Endodermal cell (in vitro differentiated cells): ENCODE measurements around the gene NFE2L3. TPM values are rescaled to one million over a fixed set of nuclear protein-coding genes. Genes with fewer than 3 reads are reported as not detected.
A peak's percentile ranks its signal among the peaks of the same experiment; 100 is the strongest.

ENCODE experiments used
- DNase-seq: peaks from one replicate; pipeline ENCODE4 v3.0.0-alpha.2; 2017
- H3K27ac ChIP-seq: 2 replicates; pipeline ENCODE4 v1.5.1; 2013; ENCODE audit warnings: mild to moderate bottlenecking, low read depth, low read length, moderate library complexity
- H3K27me3 ChIP-seq: 2 replicates; pipeline ENCODE4 v1.6.1; 2013; ENCODE audit warnings: mild to moderate bottlenecking, low read length, moderate library complexity; ENCODE audit not compliant: insufficient read depth, control insufficient read depth, poor library complexity, severe bottlenecking
- H3K36me3 ChIP-seq: 2 replicates; pipeline ENCODE4 v1.7.0; 2013; ENCODE audit warnings: mild to moderate bottlenecking, low read length, moderate library complexity; ENCODE audit not compliant: control insufficient read depth, insufficient read depth
- H3K4me1 ChIP-seq: one replicate; pipeline ENCODE4 v1.7.0; 2013; ENCODE audit warnings: low read length; ENCODE audit not compliant: control insufficient read depth, insufficient read depth
- H3K4me3 ChIP-seq: 2 replicates; pipeline ENCODE4 v1.5.1; 2013; ENCODE audit warnings: mild to moderate bottlenecking, low read length, moderate library complexity
- H3K9ac ChIP-seq: 2 replicates; pipeline ENCODE4 v1.6.1; 2013; ENCODE audit warnings: mild to moderate bottlenecking, low read length, moderate library complexity; ENCODE audit not compliant: poor library complexity, severe bottlenecking; ENCODE audit errors: extremely low read depth
- H3K9me3 ChIP-seq: 2 replicates; pipeline ENCODE4 v1.6.1; 2013; ENCODE audit warnings: mild to moderate bottlenecking, low read length, moderate library complexity; ENCODE audit not compliant: control insufficient read depth
- H3K27ac Mint-ChIP-seq: 2 replicates; pipeline ENCODE4 v1.8.0; 2020; ENCODE audit warnings: mixed read lengths
- H3K27me3 Mint-ChIP-seq: 2 replicates; pipeline ENCODE4 v1.8.0; 2021; ENCODE audit warnings: mild to moderate bottlenecking, mixed read lengths; ENCODE audit not compliant: insufficient read depth
- H3K36me3 Mint-ChIP-seq: 2 replicates; pipeline ENCODE4 v1.8.0; 2020; ENCODE audit warnings: low read depth, mixed read lengths
- H3K4me1 Mint-ChIP-seq: 2 replicates; pipeline ENCODE4 v1.8.0; 2020; ENCODE audit warnings: mixed read lengths
- H3K4me3 Mint-ChIP-seq: 2 replicates; pipeline ENCODE4 v1.8.0; 2020; ENCODE audit warnings: mild to moderate bottlenecking, moderate library complexity, mixed read lengths
- H3K9me3 Mint-ChIP-seq: 2 replicates; pipeline ENCODE4 v1.8.0; 2020; ENCODE audit warnings: mild to moderate bottlenecking, mixed read lengths
- WGBS, 2 experiments: methylation state at CpG; one replicate each; pipeline versions ENCODE4 v1.1.5 to v1.1.7; 2013; ENCODE audit warnings: missing lambda C conversion rate in 2 of 2, mixed read lengths in 1 of 2; ENCODE audit not compliant: insufficient coverage in 1 of 2, insufficient read length in 1 of 2; 5-methylcytosine and 5-hydroxymethylcytosine counted together
- long read RNA-seq, 4 experiments: library from polyadenylated mRNA in 2 of 4; library from RNA in 1 of 4; library from capped mRNA in 1 of 4; stranded (forward) in 3 of 4; unstranded in 1 of 4; transcript quantifications; one replicate each; pipeline ENCODE4 v2.0.0, GENCODE V29; 2020 to 2021; ENCODE audit warnings: inconsistent platforms in 1 of 4
- polyA plus RNA-seq, 2 experiments: library from polyadenylated mRNA; stranded (reverse); fragments of 50-300 nt; gene quantifications; one replicate each; pipeline ENCODE4 v1.2.3, GENCODE V29; 2013
- total RNA-seq, 2 donors: library from RNA; stranded (reverse); fragmentation: NEBNext Ultra II Directional in 1 of 2; extraction: Animal tissue kit (Norgen Biotek cat#: 25700) in 1 of 2; gene quantifications; 2 replicates in 1 of 2; 3 replicates in 1 of 2; pipeline ENCODE4 v1.2.1, GENCODE V29; 2021
- TF ChIP-seq, protein P1 (sequence below): fragments of 200-600 bp; sonication (generic); conservative IDR thresholded peaks from 2 replicates; pipeline ENCODE4 v1.5.0; 2021; ENCODE audit warnings: antibody characterized with exemption, mild to moderate bottlenecking

NFE2L3 gene, protein sequence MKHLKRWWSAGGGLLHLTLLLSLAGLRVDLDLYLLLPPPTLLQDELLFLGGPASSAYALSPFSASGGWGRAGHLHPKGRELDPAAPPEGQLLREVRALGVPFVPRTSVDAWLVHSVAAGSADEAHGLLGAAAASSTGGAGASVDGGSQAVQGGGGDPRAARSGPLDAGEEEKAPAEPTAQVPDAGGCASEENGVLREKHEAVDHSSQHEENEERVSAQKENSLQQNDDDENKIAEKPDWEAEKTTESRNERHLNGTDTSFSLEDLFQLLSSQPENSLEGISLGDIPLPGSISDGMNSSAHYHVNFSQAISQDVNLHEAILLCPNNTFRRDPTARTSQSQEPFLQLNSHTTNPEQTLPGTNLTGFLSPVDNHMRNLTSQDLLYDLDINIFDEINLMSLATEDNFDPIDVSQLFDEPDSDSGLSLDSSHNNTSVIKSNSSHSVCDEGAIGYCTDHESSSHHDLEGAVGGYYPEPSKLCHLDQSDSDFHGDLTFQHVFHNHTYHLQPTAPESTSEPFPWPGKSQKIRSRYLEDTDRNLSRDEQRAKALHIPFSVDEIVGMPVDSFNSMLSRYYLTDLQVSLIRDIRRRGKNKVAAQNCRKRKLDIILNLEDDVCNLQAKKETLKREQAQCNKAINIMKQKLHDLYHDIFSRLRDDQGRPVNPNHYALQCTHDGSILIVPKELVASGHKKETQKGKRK
- total RNA-seq: 10 to 100 TPM; 20.2 to 48.4 TPM
- polyA plus RNA-seq (2013, experiment 1 of 2): 14.4 TPM
- polyA plus RNA-seq (2013, experiment 2 of 2): 11.3 TPM
- long read RNA-seq, experiment 1, transcript NFE2L3-201 (4 exons, 3,686 nt): major isoform, 12 of 17 reads
- long read RNA-seq, experiment 1, partial matches to known transcripts: 1 of 17 reads
- long read RNA-seq, experiment 1, other reads (novel, unspliced or antisense): 0 of 17 reads
- long read RNA-seq, experiment 2, transcript NFE2L3-201 (4 exons, 3,686 nt): major isoform, 71 of 78 reads
- long read RNA-seq, experiment 2, partial matches to known transcripts: 4 of 78 reads
- long read RNA-seq, experiment 2, other reads (novel, unspliced or antisense): 3 of 78 reads
- long read RNA-seq, experiment 3, partial matches to known transcripts: 3 of 6 reads
- long read RNA-seq, experiment 3, other reads (novel, unspliced or antisense): 0 of 6 reads
- long read RNA-seq, experiment 4: 0 reads

- Histone ChIP-seq H3K9ac (peak within 1 kb of the TSS; percentile 21), H3K9me3 (no peaks in the 10 kb centered on the region), H3K36me3 (no peaks in the 10 kb centered on the region), H3K4me3 (peak within 1 kb of the TSS; percentile 86), H3K27ac (no peak within 1 kb of the TSS), H3K4me1 (peaks cover 9% of the 10 kb centered on the region), H3K27me3 (no peaks in the 10 kb centered on the region)
- peaks cover 12% of the 10 kb centered on the region for H3K9me3 Mint-ChIP-seq
- 0 to 1% methylated on average over 8 to 95 of the region's 95 CpGs for WGBS, 2 experiments
- peaks cover 8% of the 10 kb centered on the region for H3K36me3 Mint-ChIP-seq
- TF ChIP-seq, protein P1, sequence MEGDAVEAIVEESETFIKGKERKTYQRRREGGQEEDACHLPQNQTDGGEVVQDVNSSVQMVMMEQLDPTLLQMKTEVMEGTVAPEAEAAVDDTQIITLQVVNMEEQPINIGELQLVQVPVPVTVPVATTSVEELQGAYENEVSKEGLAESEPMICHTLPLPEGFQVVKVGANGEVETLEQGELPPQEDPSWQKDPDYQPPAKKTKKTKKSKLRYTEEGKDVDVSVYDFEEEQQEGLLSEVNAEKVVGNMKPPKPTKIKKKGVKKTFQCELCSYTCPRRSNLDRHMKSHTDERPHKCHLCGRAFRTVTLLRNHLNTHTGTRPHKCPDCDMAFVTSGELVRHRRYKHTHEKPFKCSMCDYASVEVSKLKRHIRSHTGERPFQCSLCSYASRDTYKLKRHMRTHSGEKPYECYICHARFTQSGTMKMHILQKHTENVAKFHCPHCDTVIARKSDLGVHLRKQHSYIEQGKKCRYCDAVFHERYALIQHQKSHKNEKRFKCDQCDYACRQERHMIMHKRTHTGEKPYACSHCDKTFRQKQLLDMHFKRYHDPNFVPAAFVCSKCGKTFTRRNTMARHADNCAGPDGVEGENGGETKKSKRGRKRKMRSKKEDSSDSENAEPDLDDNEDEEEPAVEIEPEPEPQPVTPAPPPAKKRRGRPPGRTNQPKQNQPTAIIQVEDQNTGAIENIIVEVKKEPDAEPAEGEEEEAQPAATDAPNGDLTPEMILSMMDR: no peak
- H3K27me3 Mint-ChIP-seq: no peaks in the 10 kb centered on the region
- H3K27ac Mint-ChIP-seq: peak within 1 kb of the TSS; percentile 88
- peak; percentile 92 for DNase-seq
- peaks cover 35% of the 10 kb centered on the region for H3K4me1 Mint-ChIP-seq
- H3K4me3 Mint-ChIP-seq: peak within 1 kb of the TSS; percentile 90
These were observed at the start of gene NFE2L3 for GRCh38 chr7:26151953-26152781. Gene NFE2L3, plus strand, starts transcription at chr7:26152198. Its CDS starts 301 bp downstream, at chr7:26152499.

DNA sequence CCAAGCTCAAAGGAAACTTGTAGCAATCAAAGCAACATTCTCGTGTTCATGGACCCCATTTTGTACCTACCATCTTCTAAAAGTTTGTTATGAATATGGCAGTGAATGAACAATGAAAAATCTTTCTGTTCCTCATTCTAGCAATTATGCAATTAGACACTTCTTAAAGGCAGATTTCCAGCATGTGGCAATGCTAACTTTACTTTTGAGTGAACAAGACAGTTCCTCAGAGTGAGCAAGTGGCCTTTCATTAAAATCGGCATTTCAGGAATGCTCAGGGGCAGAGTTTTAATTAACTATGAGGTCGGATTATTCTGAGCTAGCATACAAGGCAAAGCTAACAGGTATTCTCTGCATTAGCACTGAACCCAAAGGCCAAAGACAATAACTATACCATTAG, 48.4 kb upstream of the NFE2L3 start:
- no peak overlapping the region for H3K4me3 Mint-ChIP-seq
- H3K9me3 Mint-ChIP-seq: no peaks in the 10 kb centered on the region
- H3K27ac ChIP-seq: no peak overlapping the region
- 93% methylated on average over 3 of the region's 3 CpGs; no CpG with 5 or more reads in 1 of the 2 experiments for WGBS, 2 experiments
- peaks cover 16% of the 10 kb centered on the region for H3K4me1 Mint-ChIP-seq
- H3K4me3 ChIP-seq: no peak overlapping the region
- H3K27ac Mint-ChIP-seq: no peak overlapping the region
- no peaks in the 10 kb centered on the region for H3K9me3 ChIP-seq
- H3K4me1 ChIP-seq: peaks cover 5% of the 10 kb centered on the region
- TF ChIP-seq, protein P1: no peak
- no peaks in the 10 kb centered on the region for H3K36me3 ChIP-seq
- DNase-seq: no peak
- no peak overlapping the region for H3K9ac ChIP-seq
- H3K27me3 Mint-ChIP-seq: peaks cover 2% of the 10 kb centered on the region
- H3K27me3 ChIP-seq: no peaks in the 10 kb centered on the region
- H3K36me3 Mint-ChIP-seq: no peaks in the 10 kb centered on the region
